ENCODE data around the gene CITED1. TPM values are rescaled to one million over a fixed set of nuclear protein-coding genes. Genes with fewer than 3 reads are reported as not detected.
A peak's percentile ranks its signal among the peaks of the same experiment; 100 is the strongest.

Gene CITED1
- polyA plus RNA-seq, 2 of the 4 experiments (the other 2 are of a cell fraction): 0.43 TPM

- ATAC-seq (no peak), DNase-seq (ENCODE audit: low read depth in 1 of 2, low spot score in 1 of 2) (no peak), FAIRE-seq (no peak)
- peaks cover 40% of the 10 kb centered on the region for H3K4me1 ChIP-seq
- TF ChIP-seq RARB (CRISPR knock-in tag; IDR thresholded peaks at IDR 0.05): 0 out of 2 replicates have a peak, but pooled peaks have one; percentile 3
- TF ChIP-seq ATOH8 (CRISPR knock-in tag; IDR thresholded peaks at IDR 0.05; ENCODE audit: low read depth): no peak
- H3K9me3 ChIP-seq: no peaks in the 10 kb centered on the region
- peak overlapping the region; percentile 80 for H3K4me3 ChIP-seq
- ChIA-PET CTCF (interaction anchor here (0.9 to 3.2 kb wide), 11 partner anchors 7 to 264 kb away, joined by 3 to 28 read pairs (median 6); no protein-coding TSS in a partner anchor), POLR2A (interaction anchor here (0.8 to 1.4 kb wide), 15 partner anchors 8 to 300 kb away, joined by 3 to 24 read pairs (median 5); partner anchors contain the start of genes ERCC6L and PIN4)
- WGBS (ENCODE audit: missing lambda C conversion rate): 0% methylated on average over 17 of the region's 18 CpGs
- H3K4me2 ChIP-seq: peak overlapping the region; percentile 100
- peak overlapping the region; percentile 84 to 98 for H3K27ac ChIP-seq
These were observed 29.2 kb downstream of the CITED1 start for GRCh38 chrX:72276478-72276953.

- DNase-seq (ENCODE audit: low read depth in 1 of 2, low spot score in 1 of 2) (no peak), ATAC-seq (no peak), FAIRE-seq (no peak)
- H3K4me2 ChIP-seq: peak overlapping the region; percentile 100
- H3K9me3 ChIP-seq: no peaks in the 10 kb centered on the region
- peak overlapping the region in 1 of 2 experiments; percentile 98; a peak in 2 of 6 replicates for H3K27ac ChIP-seq
- 54% methylated on average over 5 of the region's 5 CpGs for WGBS (ENCODE audit: missing lambda C conversion rate)
- peaks cover 59% of the 10 kb centered on the region for H3K4me1 ChIP-seq
- POLR2A ChIA-PET: no interaction called here
- no peak for TF ChIP-seq RNF2 (IDR thresholded peaks at IDR 0.05; ENCODE audit: borderline replicate concordance, low read depth)
- no peak for TF ChIP-seq TP53 (CRISPR knock-in tag; IDR thresholded peaks at IDR 0.05)
- TF ChIP-seq BCL3 (IDR thresholded peaks at IDR 0.05): no peak
- no peak for TF ChIP-seq EHF (CRISPR knock-in tag; IDR thresholded peaks at IDR 0.05)
- no peak for TF ChIP-seq JUN (IDR thresholded peaks at IDR 0.05)
- no peak for TF ChIP-seq GATA3 (IDR thresholded peaks at IDR 0.05; ENCODE audit: borderline replicate concordance)
- TF ChIP-seq USF2 (IDR thresholded peaks at IDR 0.05): no peak
- TF ChIP-seq E2F6 (IDR thresholded peaks at IDR 0.05; ENCODE audit: borderline replicate concordance, low read depth): no peak
- TF ChIP-seq FOSB (CRISPR knock-in tag; IDR thresholded peaks at IDR 0.05): no peak
- TF ChIP-seq RARB (CRISPR knock-in tag; IDR thresholded peaks at IDR 0.05): no peak
- no peak for TF ChIP-seq MAZ (IDR thresholded peaks at IDR 0.05; ENCODE audit: borderline replicate concordance, low read depth, low read length)
- no peak for TF ChIP-seq CBX8 (IDR thresholded peaks at IDR 0.05)
- no peak for TF ChIP-seq EP300 (IDR thresholded peaks at IDR 0.05)
- no peak for TF ChIP-seq SREBF2 (IDR thresholded peaks at IDR 0.05)
- no peak for TF ChIP-seq NR3C1 (IDR thresholded peaks at IDR 0.05)
- no peak for TF ChIP-seq CEBPB (IDR thresholded peaks at IDR 0.05)
- H3K4me3 ChIP-seq: peak overlapping the region; percentile 80
- CTCF ChIA-PET: no interaction called here
These were observed 31.2 kb downstream of the CITED1 start for GRCh38 chrX:72274526-72274925.

- ChIA-PET CTCF (no interaction called here), POLR2A (no interaction called here)
- DNase-seq (ENCODE audit: low read depth in 1 of 2, low spot score in 1 of 2) (no peak), FAIRE-seq (no peak), ATAC-seq (no peak)
- H3K4me3 ChIP-seq: peak overlapping the region; percentile 80; the same call in 2 of the 3 replicates
- 88% methylated on average over 6 of the region's 6 CpGs for WGBS (ENCODE audit: missing lambda C conversion rate)
- H3K9me3 ChIP-seq: no peaks in the 10 kb centered on the region
- peak overlapping the region in 1 of 2 experiments; percentile 98; a peak in 1 of 6 replicates for H3K27ac ChIP-seq
- H3K4me1 ChIP-seq: peaks cover 68% of the 10 kb centered on the region
- peak overlapping the region; percentile 100 for H3K4me2 ChIP-seq
- TF ChIP-seq RNF2 (IDR thresholded peaks at IDR 0.05; ENCODE audit: borderline replicate concordance, low read depth) (no peak), CHD4 (IDR thresholded peaks at IDR 0.05; ENCODE audit: borderline replicate concordance) (no peak), FOSB (CRISPR knock-in tag; IDR thresholded peaks at IDR 0.05) (no peak), HDAC2 (IDR thresholded peaks at IDR 0.05) (no peak), ESRRA (IDR thresholded peaks at IDR 0.05; ENCODE audit: borderline replicate concordance, low read length) (no peak), CTCF (IDR thresholded peaks at IDR 0.05) (no peak), ZSCAN20 (CRISPR knock-in tag; IDR thresholded peaks at IDR 0.05) (no peak), HOXB13 (CRISPR knock-in tag; IDR thresholded peaks at IDR 0.05; ENCODE audit: low read depth) (no peak), ELK1 (IDR thresholded peaks at IDR 0.05; ENCODE audit: low read depth, low read length) (no peak), BHLHE40 (IDR thresholded peaks at IDR 0.05; ENCODE audit: low read depth, low read length) (no peak), ZNF302 (CRISPR knock-in tag; IDR thresholded peaks at IDR 0.05) (no peak), PHF8 (IDR thresholded peaks at IDR 0.05; ENCODE audit: borderline replicate concordance, low read depth) (no peak), USF2 (IDR thresholded peaks at IDR 0.05) (no peak)
These were observed 32.0 kb downstream of the CITED1 start for GRCh38 chrX:72273718-72274117.

Data from A549 (cell line).